ENCODE data around the gene PTHLH.

Gene PTHLH

DNA sequence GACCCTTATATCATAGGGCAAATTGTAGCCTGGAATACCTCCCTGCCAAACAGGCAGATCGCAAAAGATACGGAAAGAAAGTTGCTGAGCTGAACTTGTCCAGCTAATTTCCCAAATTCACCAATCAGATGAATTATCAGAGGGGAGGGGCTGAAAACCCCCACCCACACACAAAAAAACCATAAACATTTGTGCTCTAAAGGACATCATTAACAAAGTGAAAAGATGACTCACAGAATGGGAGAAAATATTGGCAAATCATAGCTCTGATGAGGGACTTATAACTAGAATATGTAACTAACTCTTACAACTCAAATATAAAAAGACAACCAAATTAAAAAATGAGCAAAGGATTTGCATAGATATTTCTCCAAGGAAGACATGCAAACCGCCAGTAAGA lies 36.3 kb downstream of the PTHLH start:
- no peak for DNase-seq (ENCODE audit: low read depth)

DNA sequence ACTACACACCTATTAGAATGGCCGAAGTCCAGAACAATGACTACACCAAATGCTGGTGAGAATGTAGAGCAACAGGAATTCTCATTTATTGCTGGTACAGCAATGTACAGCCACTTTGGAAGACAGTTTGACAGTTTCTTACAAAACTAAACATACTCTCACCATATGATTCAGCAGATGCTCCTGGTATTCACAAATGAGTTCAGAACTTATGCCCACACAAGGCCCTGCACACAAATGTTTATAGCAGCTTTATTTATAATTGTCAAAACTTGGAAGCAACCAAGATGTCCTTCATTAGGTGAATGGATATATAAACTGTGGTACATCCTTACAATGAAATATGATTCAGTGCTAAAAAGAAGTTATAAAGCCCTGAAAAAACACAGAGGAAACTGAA lies 38.3 kb downstream of the PTHLH start:
- DNase-seq (ENCODE audit: low read depth), result no peak

DNA sequence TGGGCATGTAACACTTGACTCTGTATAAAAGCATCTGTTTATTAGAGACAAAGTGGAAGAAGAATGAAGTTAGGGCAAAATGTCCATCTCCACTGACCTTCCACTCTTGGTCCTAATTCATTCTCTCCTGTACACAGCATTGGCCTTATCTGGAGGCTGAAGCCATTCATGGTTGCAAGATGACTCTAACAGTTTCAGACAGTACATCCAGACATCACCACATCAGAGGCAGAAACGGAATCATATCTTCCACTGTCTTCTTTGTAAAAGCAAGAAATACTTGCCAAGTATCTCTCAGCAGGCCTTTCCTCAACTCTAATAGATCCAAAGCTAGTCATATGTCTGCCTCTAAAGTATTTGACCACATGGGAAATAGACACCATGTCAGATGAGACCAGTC lies 41.1 kb downstream of the PTHLH start:
- no peak for DNase-seq (ENCODE audit: low read depth)

DNA sequence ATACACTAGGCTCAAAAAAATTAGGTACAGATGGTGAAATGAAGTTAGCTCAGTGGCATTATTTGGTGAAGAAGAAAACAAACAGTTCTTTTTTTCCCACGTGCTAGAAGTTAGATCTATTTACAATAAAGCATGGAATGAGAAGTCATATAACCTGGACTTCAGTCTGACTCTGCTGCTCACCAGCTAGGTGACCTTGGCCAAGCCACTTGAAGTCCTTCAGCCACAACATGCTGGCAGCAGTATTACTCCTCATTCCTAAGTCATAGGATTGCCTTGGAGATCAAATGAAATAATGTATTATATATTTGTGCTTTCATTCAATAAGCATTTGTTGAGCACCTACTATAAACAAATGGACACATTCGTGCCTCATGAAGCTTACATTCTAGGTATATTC lies 45.2 kb downstream of the PTHLH start:
- no peak for DNase-seq (ENCODE audit: low read depth)

DNA sequence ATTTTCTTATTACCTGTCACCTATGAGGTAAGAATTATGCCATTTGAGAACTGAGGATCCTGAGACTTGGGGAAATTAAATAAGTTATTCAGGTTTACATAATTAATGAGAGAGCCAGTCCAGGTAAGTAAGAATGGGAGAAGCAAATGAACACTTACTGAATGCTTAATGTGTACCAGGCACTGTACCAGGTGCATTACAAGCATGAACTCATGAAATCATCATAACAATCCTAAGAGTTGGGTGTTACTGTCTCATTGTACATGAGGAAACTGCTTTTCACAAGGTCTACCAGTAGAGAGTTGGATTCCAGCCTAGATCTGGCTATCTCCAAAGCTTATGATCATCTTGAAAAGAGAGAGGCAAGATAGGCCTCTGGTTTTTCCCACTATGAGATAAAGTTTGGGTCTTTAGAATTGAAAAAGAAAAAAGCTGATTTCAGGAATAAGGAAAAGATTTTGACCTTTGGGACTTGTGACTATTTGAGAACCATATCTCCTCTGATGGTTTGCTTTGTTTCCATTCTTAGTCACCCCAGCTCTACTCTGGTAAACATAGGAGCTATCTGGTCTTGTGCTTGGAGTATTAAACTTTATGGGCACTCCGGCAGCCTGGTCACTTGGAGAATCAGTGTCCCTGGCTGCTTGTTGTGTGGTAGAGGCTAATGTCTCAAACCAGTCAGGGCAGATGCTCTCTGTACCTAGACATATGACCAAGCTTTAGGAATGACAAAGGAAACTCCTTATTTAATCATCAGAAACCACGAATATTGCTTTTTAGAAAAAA lies 48.0 kb downstream of the PTHLH start:
- no peak for DNase-seq (ENCODE audit: low read depth)

DNA sequence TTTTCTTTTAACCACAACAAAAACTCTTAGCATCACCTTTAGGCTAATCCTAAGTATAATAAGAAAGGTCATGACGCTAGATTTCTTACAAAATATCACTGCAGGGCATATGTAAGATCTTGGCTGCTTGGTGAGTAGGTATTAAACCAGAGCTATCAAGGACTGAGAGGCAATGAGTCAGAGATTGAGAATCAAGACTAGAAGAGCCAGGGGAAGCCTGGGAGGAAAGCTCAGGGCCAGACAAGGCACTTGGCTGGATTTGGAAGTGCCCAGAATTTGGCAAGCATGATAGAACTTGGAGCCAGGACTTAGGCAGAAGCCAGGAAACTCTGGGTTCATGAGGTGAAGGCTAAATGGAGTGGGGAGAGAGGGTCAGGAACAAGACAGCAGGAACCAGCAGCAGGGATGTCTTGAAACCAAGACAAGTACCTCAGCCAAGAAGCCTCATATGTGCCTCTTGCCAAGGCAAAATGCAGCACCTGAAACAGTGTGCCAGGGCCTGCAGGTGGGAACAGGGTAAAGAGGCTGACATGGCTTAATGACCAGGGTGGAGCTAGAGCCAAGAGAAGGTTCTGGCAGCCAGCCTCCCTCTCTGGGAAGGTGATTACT lies 49.9 kb downstream of the PTHLH start:
- no peak for DNase-seq (ENCODE audit: low read depth)

DNA sequence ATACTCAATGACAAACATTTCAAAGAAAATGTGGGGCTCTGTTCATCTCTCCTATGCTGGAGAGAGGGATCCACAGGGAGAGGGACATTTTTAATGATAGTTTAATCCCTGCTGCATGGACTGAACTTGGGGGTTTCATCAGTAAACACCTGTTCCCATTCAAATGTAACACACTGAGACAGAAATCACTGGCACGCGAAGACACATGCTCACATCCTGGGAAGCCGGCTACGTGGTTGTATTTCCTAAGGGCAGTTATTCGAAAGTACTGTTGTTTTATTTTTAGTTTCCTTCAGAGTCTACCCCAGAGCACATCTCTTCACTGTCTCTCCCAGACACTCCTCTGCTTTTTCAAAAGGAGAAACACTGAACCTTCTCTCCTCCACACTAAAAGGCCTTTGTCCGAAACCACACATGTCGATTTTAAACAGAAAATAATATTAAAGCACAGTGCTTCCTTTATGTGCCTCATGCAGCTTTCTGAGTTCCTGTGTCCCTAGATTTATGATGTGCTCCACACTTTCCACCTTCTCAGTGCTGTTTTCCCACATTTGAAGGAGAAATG lies 52.8 kb downstream of the PTHLH start:
- no peak for DNase-seq (ENCODE audit: low read depth)

DNA sequence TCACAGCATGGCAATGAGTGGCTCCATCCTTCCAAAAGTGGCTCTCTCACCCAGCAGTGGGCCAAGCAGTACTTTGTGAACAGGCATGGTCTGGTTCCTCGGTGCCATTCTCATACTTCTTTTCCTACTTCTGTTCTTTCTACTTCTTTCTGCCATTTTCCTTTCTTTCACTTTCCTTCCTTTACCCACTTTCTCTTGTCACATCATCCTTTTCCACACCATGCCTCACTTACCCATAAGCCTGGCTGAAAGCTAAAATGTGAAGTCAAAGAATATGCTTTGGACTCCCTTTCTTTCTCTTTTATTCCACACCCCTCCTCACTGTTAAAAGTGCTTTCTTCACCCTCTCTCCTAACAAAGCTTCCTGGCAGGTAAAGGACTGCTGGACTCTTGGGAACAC lies 57.0 kb downstream of the PTHLH start:
- DNase-seq (ENCODE audit: low read depth), result no peak

DNA sequence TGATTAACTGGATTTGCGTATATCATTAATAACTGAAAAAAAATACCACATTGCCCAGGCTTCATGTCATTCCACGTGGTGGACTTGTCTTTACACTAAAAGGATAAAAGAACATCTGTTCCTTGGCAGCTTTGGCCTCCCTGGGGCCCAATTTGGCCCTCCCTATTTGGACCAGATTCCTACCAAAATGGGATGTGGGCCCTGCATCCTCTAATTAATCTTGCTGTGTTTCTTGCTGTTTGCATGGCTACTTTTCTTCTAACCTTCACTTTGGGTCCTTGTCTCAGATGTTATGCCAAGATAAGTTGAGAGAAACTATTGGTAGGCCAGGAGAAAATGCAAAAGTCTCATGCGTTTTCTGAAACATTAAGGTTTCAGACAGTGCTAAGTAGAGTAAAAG lies 57.5 kb downstream of the PTHLH start:
- DNase-seq (ENCODE audit: low read depth), result no peak

DNA sequence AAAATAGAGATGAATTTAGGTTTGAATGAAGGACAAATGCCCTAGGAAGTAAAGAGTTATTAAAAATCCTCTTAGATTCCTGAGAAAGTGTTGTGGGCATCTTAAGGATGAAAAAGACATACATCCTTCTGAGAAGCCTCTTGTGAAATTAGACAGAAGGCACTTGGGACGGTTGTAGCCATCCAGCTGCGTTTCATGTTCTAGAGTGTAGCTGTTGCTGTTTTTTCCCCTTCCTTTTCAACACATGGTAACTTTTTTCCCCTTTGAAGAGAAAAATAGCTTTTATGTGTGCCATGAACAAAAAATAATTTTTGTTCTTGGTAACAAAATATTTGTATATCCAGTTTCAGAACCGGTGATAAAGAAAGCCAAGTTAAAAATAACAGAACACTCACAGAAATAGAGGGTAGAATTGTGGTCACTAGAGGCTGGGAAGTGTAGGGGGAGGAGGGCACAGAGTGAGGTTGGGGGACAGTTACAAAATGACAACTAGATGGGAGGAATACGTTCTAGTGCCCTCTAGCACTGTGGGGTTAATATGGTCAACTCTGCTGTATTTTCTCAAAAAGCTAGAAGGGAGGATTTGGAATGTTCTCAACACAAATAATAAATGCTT lies 58.4 kb downstream of the PTHLH start:
- no peak for DNase-seq (ENCODE audit: low read depth)

DNA sequence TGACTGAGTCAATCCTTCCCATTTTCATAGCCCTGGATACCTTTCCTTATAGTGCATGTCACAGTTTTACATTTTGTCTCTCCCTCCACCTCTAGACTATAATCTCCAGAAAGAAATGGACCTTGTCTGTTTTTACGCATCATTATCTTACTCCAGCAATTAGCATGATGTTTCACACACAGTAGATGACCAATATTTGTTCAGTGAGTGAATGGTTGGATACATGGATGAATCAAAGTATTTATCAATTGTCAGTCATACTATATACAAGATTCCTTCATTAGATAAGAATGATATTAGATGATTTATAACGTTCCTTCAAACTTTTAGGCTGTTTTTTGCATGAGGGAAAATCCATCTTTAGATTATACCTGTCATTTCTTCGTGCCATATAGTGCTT lies 61.1 kb downstream of the PTHLH start:
- DNase-seq (ENCODE audit: low read depth), result no peak

Data from activated gamma-delta T cell treated with anti-CD3 and anti-CD28 coated beads, Interleukin-2, amount 50 U/mL, for 16 hours (primary cell).